Measurements from ENCODE around the gene ABCC3.

The ABCC3 gene

DNA sequence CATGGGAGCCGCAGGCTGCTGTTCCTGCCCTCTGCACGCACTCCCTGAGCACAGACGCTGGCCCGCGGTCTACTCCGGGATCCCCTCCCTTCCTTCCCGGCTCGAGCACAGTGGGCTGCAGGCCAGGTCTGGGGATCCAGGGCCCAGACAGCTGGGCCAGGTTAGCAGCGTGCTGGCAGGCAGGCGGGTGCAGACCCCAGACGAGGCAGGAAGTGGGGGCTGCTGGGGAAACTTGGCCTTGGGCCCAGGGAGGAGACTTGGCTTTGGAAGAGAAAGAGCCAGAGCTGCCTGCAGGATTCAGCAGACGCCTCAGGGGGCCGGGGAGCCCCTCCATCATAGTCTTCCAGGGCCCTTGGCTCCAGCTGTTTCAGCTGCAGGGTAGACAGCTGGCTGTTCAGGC, 30.2 kb upstream of the ABCC3 start:
- DNase-seq = peak; percentile 74

DNA sequence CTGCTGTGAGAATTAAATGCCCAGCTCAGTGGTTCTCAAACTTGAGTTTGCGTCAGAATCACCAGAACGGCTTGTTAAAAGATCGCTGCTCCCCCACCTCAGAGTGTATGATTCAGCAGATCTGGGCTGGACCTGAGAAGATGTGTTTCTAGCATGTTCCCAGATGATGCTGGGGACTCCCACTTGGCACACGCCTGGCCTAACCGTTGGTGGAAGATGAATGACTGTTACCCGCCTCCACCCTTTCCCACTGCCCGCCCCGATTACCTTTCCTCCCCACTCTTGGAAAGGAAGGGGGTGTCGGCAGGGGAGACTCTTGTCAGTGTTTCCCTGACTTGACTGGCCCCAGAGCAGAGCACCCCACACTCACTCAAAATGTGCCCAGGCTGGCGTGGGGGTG, 29.3 kb upstream of the ABCC3 start:
- peak; percentile 8 for DNase-seq

GRCh38 chr17:50607522-50608175, 27.0 kb upstream of the ABCC3 start:
- DNase-seq = no peak

- no peak for DNase-seq
These were observed 25.8 kb upstream of the ABCC3 start for GRCh38 chr17:50608700-50609379.

DNA sequence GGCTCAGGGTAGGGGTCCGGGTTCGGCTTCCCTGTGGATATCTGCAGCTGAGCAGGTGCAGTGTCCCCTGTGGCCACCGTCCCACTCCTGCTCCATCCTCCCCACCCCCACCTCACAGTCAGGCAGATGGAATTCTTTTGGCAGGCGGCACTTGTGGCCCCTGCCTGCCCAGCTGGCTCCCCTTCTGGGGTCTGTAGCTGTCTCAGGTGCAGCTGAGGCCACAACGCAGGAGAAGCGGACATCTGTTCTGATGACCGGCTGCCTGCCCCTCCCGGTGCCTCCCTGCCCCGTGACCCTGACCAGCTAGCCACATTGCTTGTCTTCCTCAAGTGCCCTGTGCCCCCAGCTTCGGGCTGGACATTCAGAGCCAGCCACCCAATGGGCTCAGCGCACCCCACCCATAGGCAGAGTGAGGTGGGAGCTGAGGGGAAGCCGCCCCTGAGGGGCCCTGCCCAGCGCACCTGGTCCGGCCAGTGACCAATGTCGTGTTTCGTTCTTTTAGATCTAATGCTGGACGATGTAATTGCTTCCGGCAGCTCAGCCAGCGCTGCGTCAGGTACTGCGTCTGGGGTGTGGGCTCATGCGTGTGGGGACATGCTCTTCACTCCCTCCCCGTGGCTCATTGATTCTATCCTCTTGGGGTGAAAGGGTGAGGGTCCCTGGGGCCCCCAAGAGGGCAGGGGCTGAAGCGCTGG, 25.2 kb upstream of the ABCC3 start:
- no peak for DNase-seq

- DNase-seq = no peak
These were observed 23.0 kb upstream of the ABCC3 start for GRCh38 chr17:50611634-50612033.

DNA sequence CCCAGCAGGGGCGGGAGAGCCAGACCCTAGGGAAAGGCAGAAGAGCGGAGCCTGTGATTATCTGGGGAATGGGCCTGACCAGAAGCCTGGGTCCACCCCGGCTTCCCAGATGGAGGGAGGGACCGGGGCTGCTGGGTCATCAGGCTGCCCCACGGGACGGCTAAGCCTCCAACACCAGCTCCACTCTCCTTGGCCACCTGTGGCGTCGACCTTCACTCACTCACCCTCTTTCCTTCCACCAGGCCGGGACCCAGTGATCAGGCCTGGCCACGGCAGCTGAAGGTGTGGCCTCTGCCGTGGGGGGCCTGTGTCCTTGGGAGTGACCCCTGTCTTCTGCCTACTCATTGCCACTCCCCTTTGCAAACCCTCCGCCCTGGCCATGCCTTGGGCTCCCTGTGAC, 22.4 kb upstream of the ABCC3 start:
- DNase-seq = no peak

GRCh38 chr17:50613007-50613992, 21.4 kb upstream of the ABCC3 start:
- no peak for DNase-seq

GRCh38 chr17:50614471-50615051, 20.1 kb upstream of the ABCC3 start:
- no peak for DNase-seq

DNA sequence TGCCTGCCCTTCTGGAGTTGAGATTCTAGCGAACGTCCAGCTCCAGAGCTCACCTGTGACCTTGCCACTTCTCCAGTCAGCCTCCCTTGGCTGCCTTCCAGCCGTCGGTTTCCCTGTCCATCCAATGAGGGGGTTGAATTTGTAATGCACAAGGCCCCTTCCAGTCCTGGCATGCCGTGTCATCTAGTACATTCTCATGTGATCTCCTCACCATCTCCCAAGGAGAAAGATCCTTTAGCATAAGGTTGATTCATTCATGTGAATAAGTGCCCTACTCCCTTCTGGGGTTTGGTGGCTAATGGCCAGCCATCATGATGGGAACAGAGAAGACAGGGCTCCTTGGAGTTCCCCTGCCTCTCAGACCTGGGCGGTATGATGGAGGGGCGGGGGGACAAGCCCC, 18.9 kb upstream of the ABCC3 start:
- DNase-seq = no peak

DNA sequence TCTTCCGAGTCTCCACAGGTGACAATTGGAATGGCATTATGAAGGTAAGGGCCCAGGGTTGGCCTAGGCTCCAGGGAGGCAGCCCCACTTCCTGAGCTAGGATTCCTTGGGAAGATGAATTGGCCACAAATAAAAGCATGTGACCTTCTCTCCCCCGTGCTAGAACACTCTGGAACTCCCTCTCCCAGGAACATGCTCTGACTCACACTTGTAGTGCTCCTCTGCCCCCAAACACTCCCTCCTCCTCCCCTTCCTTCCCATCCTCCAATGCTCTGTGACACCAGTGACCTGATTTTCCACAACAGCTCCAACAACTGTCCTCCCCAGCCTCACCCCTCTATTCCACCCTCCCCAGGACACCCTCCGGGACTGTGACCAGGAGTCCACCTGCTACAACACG, 16.4 kb upstream of the ABCC3 start:
- peak; percentile 29 for DNase-seq

DNA sequence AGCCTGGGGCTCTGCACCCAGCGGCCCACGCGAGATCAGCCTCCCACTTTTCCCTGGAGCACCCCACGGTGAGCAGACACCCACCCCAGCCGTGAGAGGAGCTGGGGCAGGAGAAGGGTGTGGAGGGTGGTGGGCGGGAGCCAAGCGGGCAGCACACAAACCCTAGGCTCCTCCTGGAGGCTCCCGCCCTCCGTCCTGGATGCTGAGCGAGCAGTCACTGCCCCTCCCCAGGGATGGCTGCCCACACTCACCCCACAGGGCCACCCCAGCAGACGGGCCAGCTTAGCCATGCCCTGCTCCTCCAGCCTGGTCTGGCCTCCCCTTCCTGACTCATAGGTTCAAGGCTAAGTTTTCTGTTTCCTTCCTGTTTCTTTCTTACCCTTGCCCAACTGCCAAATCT, 15.7 kb upstream of the ABCC3 start:
- DNase-seq = no peak

DNA sequence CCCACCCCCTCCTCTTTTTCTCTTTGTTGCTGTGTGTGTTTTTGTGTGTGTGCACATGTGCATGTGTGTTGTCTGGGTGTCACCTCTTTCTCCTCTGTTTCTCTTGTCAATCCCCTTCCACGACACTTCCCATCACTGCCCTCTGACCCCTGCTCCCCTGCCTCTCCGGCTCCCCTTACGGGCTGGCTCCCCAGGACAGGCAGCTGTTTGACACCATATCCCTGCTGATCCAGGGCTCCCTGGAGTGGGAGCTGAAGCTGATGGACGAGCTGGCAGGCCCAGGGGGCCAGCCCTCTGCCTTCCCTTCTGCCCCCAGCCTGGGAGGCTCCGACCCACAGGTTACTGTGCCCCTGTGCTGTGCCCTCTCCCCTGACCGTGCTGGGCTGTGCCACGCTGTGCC, 15.2 kb upstream of the ABCC3 start:
- DNase-seq = no peak

GRCh38 chr17:50620237-50620636, 14.4 kb upstream of the ABCC3 start:
- no peak for DNase-seq

GRCh38 chr17:50620858-50621257, 13.8 kb upstream of the ABCC3 start:
- DNase-seq = no peak

DNA sequence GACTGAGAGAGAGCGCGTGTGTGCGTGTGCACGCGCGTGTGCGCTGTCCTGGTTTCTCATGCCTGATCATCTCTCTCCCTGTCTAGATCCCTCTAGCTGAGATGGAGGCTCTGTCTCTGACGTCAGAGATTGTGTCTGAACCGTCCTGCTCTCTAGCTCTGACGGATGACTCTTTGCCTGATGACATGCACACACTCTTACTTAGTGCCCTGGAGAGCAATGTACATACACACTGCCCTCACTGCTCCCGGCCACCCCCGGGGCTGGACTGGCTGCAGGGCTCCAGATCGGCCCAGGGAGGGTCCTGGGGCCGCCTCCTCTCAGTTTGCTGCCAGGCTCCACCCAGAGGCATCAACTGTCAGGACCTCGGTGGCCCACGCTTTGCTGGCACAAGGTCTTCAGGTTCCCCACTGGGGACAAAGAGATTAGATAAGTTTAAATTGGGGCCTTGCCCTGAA, 13.1 kb upstream of the ABCC3 start:
- DNase-seq = no peak

- no peak for DNase-seq
These were observed 10.3 kb upstream of the ABCC3 start for GRCh38 chr17:50624321-50624934.

DNA sequence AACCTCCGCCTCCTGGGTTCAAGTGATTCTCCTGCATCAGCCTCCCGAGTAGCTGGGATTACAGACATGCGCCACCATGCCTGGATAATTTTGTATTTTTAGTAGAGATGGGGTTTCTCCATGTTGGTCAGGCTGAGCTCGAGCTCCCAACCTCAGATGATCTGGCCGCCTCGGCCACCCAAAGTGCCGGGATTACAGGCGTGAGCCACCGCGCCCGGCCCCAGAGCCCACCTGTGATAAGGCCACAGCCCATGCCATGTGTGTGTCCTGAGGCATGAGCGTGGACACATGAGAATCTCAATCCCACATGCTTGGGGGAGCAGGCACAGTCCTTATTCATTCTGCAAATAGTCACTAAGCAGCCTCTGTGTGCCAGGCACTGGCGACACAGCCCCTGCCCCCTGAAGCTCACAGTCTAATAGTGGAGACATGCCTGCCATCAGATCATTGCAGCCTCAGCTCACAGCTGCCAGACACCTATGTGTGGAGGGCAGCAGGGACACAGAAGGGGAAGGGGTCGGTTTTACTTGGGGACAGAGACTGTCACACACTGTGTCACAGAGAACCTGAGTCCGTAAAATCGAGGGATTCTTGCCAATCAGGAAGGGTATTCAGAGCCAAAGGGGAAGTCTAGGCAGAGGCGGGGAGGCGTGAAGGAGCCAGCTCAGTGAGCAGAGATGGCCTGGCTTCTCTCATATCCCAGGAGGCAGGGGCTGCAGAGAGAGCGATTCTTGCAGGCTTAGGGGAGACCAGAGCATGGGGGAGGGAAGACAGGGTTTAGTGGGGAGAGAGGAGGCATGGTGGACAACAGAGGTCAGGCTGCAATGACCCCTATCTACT, 9.4 kb upstream of the ABCC3 start:
- no peak for DNase-seq

DNA sequence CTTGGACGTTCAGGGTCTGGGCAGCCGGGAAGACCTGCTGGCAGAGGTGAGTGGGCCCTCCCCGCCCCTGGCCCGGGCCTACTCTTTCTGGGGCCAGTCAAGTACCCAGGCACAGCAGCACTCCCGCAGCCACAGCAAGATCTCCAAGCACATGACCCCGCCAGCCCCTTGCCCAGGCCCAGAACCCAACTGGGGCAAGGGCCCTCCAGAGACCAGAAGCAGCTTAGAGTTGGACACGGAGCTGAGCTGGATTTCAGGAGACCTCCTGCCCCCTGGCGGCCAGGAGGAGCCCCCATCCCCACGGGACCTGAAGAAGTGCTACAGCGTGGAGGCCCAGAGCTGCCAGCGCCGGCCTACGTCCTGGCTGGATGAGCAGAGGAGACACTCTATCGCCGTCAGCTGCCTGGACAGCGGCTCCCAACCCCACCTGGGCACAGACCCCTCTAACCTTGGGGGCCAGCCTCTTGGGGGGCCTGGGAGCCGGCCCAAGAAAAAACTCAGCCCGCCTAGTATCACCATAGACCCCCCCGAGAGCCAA, 8.6 kb upstream of the ABCC3 start:
- DNase-seq = peak; percentile 68

GRCh38 chr17:50627036-50627781, 7.5 kb upstream of the ABCC3 start:
- no peak for DNase-seq
